ENCODE results near the gene OXCT2. TPM values are rescaled to one million over a fixed set of nuclear protein-coding genes. Genes with fewer than 3 reads are reported as not detected.
"Not testable (repeated sequence)": the region's sequence is repeated elsewhere in the genome, so short reads cannot be mapped to it uniquely, and the experiment has no call there.

Gene OXCT2
- total and polyA plus RNA-seq, 8 donors, result 0.15 to 0.82 (median 0.38) TPM; not detected in 1

GRCh38 chr1:39788758-39789570, 17.8 kb upstream of the OXCT2 start, which contains the start of gene BMP8B:
BMP8B (minus strand) TSS chr1:39788865; CDS start chr1:39788485, 380 bp downstream.
- TF ChIP-seq CTCF (IDR thresholded peaks at IDR 0.05), result no peak
- Histone ChIP-seq H3K36me3 (no peaks in the 10 kb centered on the region), H3K9me3 (no peaks in the 10 kb centered on the region), H3K27me3 (peaks cover 18 to 39% of the 10 kb centered on the region in 2 donors), H3K4me3 (peak within 1 kb of the TSS; percentile 34 to 62), H3K4me1 (peaks cover 3 to 16% of the 10 kb centered on the region in 2 donors), H3K27ac (peak within 1 kb of the TSS in 1 of 2 donors; percentile 50)
- intact Hi-C loops (cut with DNase I), result no loop called here
- DNase-seq (peak in 3 of 4 donors; percentile 13 to 93 (median 79)), ATAC-seq (peak; percentile 96)

GRCh38 chr1:39788426-39788757, 17.2 kb upstream of the OXCT2 start:
- ATAC-seq (peak; percentile 37), DNase-seq (no peak)
- H3K27me3 ChIP-seq, result peaks cover 18 to 39% of the 10 kb centered on the region in 2 donors
- peak overlapping the region; percentile 34 to 62 for H3K4me3 ChIP-seq
- TF ChIP-seq CTCF (IDR thresholded peaks at IDR 0.05), result no peak
- intact Hi-C loops (cut with DNase I), result no loop called here
- no peaks in the 10 kb centered on the region for H3K9me3 ChIP-seq
- H3K36me3 ChIP-seq, result no peaks in the 10 kb centered on the region
- H3K4me1 ChIP-seq, result peaks cover 3 to 16% of the 10 kb centered on the region in 2 donors
- no peak overlapping the region for H3K27ac ChIP-seq

GRCh38 chr1:39787964-39788363, 16.8 kb upstream of the OXCT2 start:
- not testable (repeated sequence) for H3K4me3 ChIP-seq, H3K27ac ChIP-seq, DNase-seq

GRCh38 chr1:39787468-39787867, 16.3 kb upstream of the OXCT2 start:
- peaks cover 18 to 39% of the 10 kb centered on the region in 2 donors for H3K27me3 ChIP-seq
- no peak for DNase-seq
- no peaks in the 10 kb centered on the region for H3K9me3 ChIP-seq
- H3K36me3 ChIP-seq, result no peaks in the 10 kb centered on the region
- no peak for ATAC-seq
- TF ChIP-seq CTCF (IDR thresholded peaks at IDR 0.05), result no peak
- no peak overlapping the region for H3K4me3 ChIP-seq
- H3K4me1 ChIP-seq, result peaks cover 3 to 16% of the 10 kb centered on the region in 2 donors
- intact Hi-C loops (cut with DNase I), result no loop called here
- no peak overlapping the region for H3K27ac ChIP-seq

More at GRCh38 chr1:39787964-39788363, 16.8 kb upstream of the OXCT2 start:
- Histone ChIP-seq H3K4me1 (peaks cover 3 to 16% of the 10 kb centered on the region in 2 donors), H3K27me3 (peaks cover 18 to 39% of the 10 kb centered on the region in 2 donors)
- ATAC-seq; H3K9me3 ChIP-seq; H3K36me3 ChIP-seq; intact Hi-C loops (cut with DNase I): not testable (repeated sequence)

GRCh38 chr1:39787108-39787375, 15.9 kb upstream of the OXCT2 start:
- H3K36me3 ChIP-seq; DNase-seq; ATAC-seq; H3K27ac ChIP-seq; H3K9me3 ChIP-seq; intact Hi-C loops (cut with DNase I); H3K4me3 ChIP-seq: not testable (repeated sequence)
- peaks cover 18 to 39% of the 10 kb centered on the region in 2 donors for H3K27me3 ChIP-seq
- peaks cover 3 to 16% of the 10 kb centered on the region in 2 donors for H3K4me1 ChIP-seq

- H3K36me3 ChIP-seq; H3K9me3 ChIP-seq; DNase-seq; ATAC-seq; H3K4me3 ChIP-seq; H3K27ac ChIP-seq; intact Hi-C loops (cut with DNase I): not testable (repeated sequence)
- peaks cover 3 to 16% of the 10 kb centered on the region in 2 donors for H3K4me1 ChIP-seq
- H3K27me3 ChIP-seq, result peaks cover 18 to 36% of the 10 kb centered on the region in 2 donors
Measured at GRCh38 chr1:39786303-39787107, 15.4 kb upstream of the OXCT2 start.

- H3K27ac ChIP-seq; H3K4me3 ChIP-seq; ATAC-seq; H3K36me3 ChIP-seq; intact Hi-C loops (cut with DNase I); H3K9me3 ChIP-seq; DNase-seq; H3K4me1 ChIP-seq: not testable (repeated sequence)
- peaks cover 5 to 10% of the 10 kb centered on the region in 2 donors for H3K27me3 ChIP-seq
Measured at GRCh38 chr1:39782685-39783084, 11.5 kb upstream of the OXCT2 start.
